Gastrocnemius medialis (tissue), 4 donors: ENCODE results near the gene ZNF319.

Source experiments
- CTCF ChIP-seq, 5 experiments: fragments of 450-650 bp in 3 of 5; fragments of 200-600 bp in 2 of 5; sonication (generic) in 2 of 5; IDR thresholded peaks in 4 of 5; conservative IDR thresholded peaks in 1 of 5; 1 replicate in 4 of 5; 2 replicates in 1 of 5; pipeline ENCODE4 v1.5.1; 2016 to 2019; ENCODE audit warnings: antibody characterized with exemption in 5 of 5, mild to moderate bottlenecking in 3 of 5, moderate library complexity in 3 of 5
- POLR2A ChIP-seq, 2 donors: fragments of 450-650 bp; IDR thresholded peaks; one replicate each; pipeline ENCODE4 v1.6.1; 2017; ENCODE audit warnings: antibody characterized with exemption in 2 of 2, mild to moderate bottlenecking in 2 of 2, moderate library complexity in 2 of 2

DNA sequence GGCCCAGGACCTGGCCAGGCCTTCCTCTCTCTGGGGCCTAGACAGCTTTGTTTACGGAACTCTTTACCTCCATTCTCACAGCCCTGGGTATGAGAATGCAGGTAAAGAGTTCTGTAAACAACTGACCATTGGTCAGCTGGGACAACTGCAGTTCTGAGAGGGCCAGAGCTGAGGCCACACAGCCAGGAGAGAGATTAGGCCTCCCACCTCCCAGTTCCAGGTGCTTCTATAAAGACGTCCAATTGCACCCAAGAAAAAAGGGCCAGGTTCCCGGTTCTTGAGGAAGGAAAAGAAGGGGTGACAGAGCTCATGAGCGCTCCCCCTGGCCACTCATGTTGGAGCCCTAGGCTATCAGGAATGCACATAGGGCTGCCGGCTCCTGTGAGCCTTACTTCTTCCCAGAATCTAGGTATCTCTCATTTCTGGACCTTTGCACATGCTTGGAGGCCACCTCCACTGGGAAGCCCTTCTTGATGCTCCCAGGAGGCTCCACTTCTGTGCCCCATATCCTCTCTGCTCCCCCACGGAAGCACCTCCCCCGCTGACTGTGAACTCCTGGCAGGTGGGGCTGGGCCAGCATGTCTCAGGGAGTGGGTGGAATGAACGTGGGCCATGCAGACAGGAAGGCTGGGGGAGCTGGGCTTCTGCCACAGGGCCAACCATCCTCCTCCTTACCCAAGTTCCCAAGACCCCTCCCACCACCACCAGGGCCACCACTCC is 42.6 kb downstream of the ZNF319 start:
- TF ChIP-seq CTCF (IDR thresholded peaks at IDR 0.05 in 4 of 5, conservative IDR thresholded peaks at IDR 0.05 in 1 of 5): no peak
- TF ChIP-seq POLR2A (IDR thresholded peaks at IDR 0.05): no peak
